GM23338 (cell line): ENCODE measurements around the gene CD38.

Source experiments
- CREB1 ChIP-seq: fragments of 250-450 bp; sonication (Bioruptor Pico); IDR thresholded peaks from 2 replicates; pipeline ENCODE4 v1.5.0; 2020; ENCODE audit warnings: low read depth, mild to moderate bottlenecking, moderate library complexity
- EZH2 ChIP-seq: fragments of 200-600 bp; sonication (generic); IDR thresholded peaks from one replicate; pipeline ENCODE4 v1.8.0; 2017; ENCODE audit warnings: antibody characterized with exemption, mild to moderate bottlenecking, low read depth; ENCODE audit not compliant: unreplicated experiment
- EZH2phosphoT487 ChIP-seq: fragments of 200-600 bp; sonication (generic); IDR thresholded peaks from one replicate; pipeline ENCODE4 v1.8.1; 2018; ENCODE audit warnings: antibody characterized with exemption; ENCODE audit not compliant: unreplicated experiment
- JUNB ChIP-seq: IDR thresholded peaks from one replicate; pipeline ENCODE4 v1.6.1; 2016; ENCODE audit warnings: antibody characterized with exemption; ENCODE audit not compliant: unreplicated experiment
- NANOG ChIP-seq: IDR thresholded peaks from 2 replicates; pipeline ENCODE4 v1.6.1; 2016; ENCODE audit warnings: antibody characterized with exemption, borderline replicate concordance
- POLR2AphosphoS5 ChIP-seq: IDR thresholded peaks from 2 replicates; pipeline ENCODE4 v1.6.1; 2016; ENCODE audit warnings: antibody characterized with exemption, low read depth
- REST ChIP-seq: IDR thresholded peaks from one replicate; pipeline ENCODE4 v1.6.1; 2018; ENCODE audit warnings: antibody characterized with exemption; ENCODE audit not compliant: unreplicated experiment
- TF ChIP-seq, protein P1 (sequence below), 2 experiments: fragments of 200-600 bp in 1 of 2; sonication (generic) in 1 of 2; conservative IDR thresholded peaks; 2 replicates each; pipeline versions ENCODE4 v1.5.1 to v1.6.1; 2016 to 2017; ENCODE audit warnings: antibody characterized with exemption in 2 of 2, low read depth in 2 of 2, mild to moderate bottlenecking in 2 of 2, moderate library complexity in 1 of 2

DNA sequence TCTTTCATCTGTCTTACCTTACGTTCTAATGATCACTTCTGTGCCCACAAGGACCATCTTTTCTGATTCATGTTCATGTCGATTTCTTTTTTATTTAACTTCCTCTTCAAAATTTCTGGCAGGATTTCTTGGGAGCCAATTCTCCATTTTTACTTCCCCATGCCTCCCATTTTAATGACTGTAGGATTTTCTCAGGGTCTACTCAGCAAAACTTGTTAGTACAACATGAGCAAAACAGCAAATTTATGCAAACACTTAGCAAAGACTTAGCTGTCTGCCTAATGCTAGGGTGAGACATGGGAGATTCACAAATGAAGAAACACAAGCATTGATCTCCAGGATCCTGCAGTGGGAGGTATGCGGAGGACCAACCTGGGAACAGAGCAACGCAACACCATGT lies 5.5 kb downstream of the CD38 start:
- TF ChIP-seq, protein P1, sequence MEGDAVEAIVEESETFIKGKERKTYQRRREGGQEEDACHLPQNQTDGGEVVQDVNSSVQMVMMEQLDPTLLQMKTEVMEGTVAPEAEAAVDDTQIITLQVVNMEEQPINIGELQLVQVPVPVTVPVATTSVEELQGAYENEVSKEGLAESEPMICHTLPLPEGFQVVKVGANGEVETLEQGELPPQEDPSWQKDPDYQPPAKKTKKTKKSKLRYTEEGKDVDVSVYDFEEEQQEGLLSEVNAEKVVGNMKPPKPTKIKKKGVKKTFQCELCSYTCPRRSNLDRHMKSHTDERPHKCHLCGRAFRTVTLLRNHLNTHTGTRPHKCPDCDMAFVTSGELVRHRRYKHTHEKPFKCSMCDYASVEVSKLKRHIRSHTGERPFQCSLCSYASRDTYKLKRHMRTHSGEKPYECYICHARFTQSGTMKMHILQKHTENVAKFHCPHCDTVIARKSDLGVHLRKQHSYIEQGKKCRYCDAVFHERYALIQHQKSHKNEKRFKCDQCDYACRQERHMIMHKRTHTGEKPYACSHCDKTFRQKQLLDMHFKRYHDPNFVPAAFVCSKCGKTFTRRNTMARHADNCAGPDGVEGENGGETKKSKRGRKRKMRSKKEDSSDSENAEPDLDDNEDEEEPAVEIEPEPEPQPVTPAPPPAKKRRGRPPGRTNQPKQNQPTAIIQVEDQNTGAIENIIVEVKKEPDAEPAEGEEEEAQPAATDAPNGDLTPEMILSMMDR (conservative IDR thresholded peaks at IDR 0.05; ENCODE audit: low read depth in 2 of 2) = no peak
- TF ChIP-seq REST (no peak), EZH2 (no peak), POLR2AphosphoS5 (no peak), EZH2phosphoT487 (no peak), CREB1 (no peak), NANOG (no peak), JUNB (no peak)
